ENCODE data around the gene RPS3.

The RPS3 gene

DNA sequence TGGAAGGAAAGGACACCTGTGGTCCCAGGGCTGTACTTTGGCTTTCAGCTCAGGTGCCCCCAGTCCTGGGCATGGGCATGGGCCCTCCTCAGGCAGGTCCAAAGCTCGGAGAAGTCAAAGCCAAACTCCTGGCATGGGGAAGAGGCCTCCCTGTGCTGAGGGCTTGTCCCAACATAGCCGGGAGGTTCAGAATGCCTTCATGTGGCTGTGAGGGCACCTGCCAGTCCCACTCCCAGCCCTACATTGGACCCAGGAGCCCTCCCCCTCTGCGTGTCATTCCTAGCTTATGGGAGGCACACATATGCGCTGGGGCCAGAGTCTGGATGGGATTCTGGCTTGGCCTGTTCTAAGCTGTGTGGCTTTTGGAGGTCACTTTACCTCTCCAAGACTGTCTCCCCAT is 34.7 kb downstream of the RPS3 start:
- no peak for DNase-seq (ENCODE audit: low read depth in 2 of 3, low spot score in 1 of 3)

DNA sequence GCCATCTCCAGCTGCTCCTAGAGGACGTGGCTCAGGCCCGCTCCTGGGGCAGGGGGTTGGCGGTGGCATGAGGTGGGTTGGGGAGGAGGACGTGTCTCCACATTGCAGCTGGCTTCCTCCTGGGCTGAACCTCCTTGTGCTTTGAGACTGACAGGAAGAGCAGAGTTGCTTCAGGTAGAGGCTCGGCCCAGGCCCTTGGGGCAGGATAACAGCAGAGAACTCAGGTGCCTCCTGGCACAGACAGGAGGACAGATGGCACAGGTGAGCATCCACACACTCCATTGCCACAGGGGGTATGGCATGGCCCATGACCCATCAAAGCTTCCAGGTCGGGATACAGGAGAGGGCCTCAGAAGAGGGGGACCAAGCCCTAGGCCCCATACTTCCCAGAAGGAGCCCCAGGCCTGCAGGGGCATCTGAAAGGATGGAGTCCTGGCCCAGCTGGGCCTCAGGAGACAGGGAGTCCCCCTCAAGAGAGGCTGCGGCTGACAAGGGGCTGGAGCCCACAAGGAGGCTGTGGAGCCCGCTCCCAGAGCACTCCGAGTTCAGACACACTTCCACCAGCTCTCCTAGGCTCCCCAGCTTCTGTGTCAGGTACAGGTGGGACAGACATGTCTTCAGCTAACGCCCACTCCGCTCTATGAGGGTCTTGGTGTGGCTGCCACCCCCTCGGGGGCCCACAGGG is 35.7 kb downstream of the RPS3 start:
- DNase-seq (ENCODE audit: low read depth in 2 of 3, low spot score in 1 of 3): no peak

DNA sequence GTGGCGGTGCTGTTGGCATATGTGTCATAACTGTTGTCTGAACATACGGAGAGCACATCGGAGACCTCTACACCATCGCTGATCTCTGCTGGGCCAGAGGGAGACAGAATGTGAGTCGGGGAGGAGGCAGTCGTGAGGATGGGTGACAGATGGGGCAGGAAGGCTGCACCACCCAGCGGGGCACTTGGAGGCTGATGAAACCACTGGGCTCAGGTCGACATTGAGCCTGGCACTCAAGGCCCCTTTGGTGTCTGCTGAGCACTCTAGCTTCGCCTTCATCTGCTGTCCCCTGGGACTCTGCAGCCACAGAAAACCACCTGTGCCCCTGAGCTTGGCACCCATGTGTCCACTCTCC is 36.2 kb downstream of the RPS3 start:
- DNase-seq (ENCODE audit: low read depth in 2 of 3, low spot score in 1 of 3): no peak

DNA sequence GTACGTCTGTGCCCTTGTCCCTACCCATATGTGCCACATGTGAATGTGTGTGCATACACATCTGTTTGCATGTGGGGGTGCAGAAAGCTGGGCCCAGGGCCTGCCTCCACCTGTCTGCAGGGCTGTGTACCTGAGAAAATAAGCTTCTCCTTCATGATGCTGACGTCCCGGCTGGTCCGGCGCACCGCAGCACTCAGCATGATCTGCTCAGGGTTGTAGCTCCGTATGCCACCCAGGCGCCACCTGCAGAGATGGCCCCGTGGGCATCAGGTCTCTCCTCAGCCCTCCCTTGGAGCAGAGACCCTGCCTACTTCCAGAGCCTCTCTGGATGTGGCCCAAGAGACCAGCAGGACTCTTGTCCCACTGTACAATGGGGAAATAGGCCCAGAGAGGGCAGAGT is 37.5 kb downstream of the RPS3 start:
- DNase-seq (ENCODE audit: low read depth in 2 of 3, low spot score in 1 of 3): no peak

DNA sequence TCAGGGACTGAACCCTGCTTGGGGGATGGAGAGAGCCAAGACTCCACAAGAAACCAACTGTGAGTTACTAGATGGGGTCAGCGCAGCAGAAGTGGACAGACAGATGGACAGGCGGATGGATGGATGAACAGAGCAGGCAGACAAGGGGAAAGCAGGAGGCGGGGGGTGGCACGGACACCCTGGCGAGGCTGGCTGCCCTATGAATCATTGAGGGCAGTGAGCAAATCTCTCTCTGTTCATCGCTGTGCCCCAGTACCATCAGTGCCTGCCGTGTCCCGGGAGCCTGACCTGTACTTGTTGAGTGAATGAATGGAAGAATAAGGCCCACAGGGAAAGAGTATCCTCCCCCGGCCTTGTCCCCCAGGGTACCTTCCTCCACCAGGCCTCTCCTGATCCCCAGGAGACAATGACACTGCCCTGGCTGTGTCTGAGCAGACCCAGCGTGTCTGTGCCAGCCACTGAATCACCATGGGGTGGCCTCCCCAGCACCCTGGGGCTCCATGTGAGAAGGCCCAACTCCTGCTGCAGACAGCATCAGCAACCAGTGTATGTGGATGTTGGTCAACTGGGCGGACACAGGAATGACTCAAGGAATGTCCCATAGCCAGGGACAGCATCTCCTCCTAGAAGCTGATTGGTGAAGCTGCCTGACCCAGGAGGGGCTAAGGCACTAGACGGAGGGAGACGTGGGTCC is 38.8 kb downstream of the RPS3 start:
- DNase-seq (ENCODE audit: low read depth in 2 of 3, low spot score in 1 of 3): no peak

DNA sequence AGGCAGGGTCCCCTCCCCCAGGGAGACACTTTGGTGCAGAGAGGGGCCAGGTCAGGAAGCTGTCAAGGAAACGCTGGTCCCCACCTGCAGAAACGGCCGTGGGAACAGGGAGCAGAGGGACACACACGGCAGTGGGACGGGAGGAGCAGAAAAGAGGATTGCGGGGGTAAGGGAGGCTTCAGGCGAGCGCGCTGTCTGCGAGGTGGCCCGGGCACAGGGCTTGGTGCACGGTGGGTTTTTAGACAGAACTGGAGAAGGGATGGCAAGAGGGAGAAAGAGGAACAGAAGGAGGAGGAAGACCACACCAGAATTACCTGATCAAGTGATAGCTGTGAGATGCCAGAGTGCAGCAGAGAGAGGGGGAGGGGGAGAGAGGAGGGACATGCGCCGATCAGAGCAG is 39.7 kb downstream of the RPS3 start:
- no peak for DNase-seq (ENCODE audit: low read depth in 2 of 3, low spot score in 1 of 3)

DNA sequence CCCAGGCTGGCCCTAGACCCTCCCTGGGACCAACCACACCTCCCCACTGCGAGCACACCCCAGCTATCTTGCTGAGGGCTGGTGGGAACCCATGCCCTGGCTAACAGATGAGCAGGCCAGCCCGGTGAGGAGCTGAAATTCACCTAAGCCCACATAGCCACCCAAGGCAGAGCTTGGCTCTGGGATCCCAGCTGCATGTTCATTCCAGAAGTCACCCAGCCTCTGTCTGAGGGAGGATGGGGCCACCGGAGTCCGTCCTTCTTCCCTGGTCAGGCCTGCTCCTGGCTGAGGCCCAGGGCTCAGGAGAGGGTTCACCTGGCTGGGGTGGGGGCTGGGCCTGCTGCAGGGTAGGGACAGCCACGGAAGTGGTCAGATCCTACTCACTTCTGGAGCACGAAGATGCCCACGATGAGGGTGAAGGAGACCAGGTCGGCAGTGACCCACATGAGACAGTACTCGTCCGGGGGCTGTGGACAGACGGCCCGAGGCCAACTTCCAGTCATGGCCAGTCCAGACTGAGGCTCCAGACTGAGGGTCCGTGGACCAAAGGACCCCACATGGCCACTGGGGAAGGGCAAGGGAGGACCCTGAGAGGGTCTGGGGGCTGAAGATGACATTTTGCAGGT is 40.3 kb downstream of the RPS3 start:
- DNase-seq (ENCODE audit: low read depth in 2 of 3, low spot score in 1 of 3): no peak

DNA sequence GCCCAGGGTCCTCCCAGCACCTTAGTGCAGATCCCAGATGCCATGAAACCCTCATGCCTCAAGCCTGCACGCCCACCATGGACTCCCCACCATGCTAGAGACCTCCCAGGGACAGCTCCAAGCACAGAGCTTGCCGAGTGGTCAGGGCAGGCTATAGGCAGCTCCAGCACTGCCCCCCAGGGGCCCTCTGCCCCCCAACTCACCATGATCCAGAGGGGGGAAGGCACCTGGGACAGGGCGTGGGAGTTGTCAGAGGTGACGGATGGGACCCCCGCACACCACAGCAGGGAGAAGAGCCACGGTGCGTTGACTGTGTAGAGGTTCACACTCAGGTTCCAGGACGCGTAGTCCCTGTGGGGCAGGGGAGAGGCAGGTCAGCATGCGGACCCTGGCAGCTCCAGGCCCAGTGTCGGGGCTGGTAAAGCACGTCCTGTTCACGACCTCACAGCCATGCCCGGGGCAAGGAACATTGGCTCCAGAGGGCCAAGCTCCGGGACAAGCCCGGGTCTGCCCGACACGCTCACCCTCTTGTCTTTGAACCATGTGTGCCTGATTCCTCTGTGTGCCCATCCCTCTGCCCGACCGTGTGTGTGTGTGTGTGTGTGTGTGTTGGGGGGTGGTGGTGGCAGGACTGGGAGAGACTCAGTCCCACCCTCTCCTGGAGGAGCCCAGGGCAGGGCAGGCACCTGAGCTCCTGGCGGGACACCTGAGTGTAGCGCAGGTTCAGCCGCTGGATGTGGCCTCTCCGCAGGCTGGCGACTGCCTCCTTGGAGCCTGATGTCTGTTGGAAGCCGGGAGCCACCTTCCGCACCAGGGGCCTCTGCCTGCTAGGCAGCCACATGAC is 41.9 kb downstream of the RPS3 start:
- DNase-seq (ENCODE audit: low read depth in 2 of 3, low spot score in 1 of 3): no peak

DNA sequence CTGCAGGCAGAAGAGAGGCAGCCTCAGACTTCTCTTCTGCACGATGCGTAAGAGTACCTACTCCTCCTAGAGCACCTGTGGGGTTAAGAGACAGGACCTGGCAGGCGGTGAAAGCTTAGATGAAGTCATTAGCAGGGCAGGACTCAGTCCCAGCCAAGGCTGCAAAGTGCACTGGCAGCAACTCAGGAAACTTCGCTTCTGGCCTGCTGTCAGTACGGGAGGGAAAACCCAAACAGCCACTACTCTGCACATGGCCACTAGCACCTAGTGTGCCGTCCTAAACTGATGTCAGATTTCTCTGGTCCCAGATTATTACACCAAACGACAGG is 42.5 kb downstream of the RPS3 start:
- DNase-seq (ENCODE audit: low read depth in 2 of 3, low spot score in 1 of 3): no peak

DNA sequence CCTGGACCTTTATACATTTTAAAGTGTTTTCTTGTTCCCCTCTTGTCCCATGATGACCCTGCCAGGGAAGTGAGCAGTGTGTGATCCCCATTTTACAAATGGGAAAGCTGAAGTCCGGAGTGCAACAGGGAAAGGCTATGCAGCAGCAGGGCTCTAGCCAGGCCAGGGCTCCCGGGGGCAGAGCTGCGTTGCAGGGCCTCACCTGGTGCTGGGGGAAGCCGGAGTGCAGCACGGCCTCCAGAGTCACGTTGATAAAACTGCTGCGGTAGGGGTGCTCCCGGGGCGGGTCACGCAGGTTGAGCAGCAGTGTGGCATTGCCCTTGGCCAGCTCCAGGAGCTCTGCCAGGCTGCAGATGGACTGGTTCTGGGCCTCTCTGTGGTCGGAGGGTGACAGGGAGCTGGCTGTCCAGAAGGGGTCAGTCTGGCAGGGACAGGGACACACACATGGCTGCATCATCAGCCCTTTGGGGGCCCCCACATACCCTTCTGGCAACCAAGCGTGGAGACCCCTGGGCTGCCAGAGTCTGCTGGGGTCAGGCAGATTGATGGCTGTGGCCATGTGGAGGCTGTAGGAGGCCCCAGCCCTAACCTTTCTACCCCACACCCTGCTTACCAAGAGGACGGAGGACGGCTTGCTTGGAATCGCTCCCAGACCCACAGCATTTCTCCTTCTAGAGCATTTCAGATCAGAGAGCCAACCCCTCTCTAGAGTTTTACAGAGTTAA is 43.0 kb downstream of the RPS3 start:
- no peak for DNase-seq (ENCODE audit: low read depth in 2 of 3, low spot score in 1 of 3)

DNA sequence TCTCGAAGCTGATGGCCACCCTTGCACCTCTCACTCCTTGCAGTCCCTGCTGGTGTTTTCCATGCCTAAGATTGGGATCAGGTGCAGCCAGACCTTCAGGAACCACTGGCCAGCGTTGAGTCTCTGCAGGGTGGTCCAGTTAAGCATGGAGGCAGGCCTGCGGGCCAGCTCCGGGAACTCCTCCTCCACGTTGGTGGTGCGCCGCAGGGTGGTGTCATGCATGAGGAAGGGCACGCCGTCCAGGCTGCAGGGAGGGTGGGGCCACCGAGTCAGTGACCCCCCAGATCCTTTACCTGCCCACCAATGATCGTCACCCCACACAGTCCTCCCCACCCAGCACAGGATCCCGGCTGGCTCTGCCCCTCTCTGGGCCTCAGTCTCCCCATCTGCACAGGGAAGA is 43.7 kb downstream of the RPS3 start:
- DNase-seq (ENCODE audit: low read depth in 2 of 3, low spot score in 1 of 3): no peak

DNA sequence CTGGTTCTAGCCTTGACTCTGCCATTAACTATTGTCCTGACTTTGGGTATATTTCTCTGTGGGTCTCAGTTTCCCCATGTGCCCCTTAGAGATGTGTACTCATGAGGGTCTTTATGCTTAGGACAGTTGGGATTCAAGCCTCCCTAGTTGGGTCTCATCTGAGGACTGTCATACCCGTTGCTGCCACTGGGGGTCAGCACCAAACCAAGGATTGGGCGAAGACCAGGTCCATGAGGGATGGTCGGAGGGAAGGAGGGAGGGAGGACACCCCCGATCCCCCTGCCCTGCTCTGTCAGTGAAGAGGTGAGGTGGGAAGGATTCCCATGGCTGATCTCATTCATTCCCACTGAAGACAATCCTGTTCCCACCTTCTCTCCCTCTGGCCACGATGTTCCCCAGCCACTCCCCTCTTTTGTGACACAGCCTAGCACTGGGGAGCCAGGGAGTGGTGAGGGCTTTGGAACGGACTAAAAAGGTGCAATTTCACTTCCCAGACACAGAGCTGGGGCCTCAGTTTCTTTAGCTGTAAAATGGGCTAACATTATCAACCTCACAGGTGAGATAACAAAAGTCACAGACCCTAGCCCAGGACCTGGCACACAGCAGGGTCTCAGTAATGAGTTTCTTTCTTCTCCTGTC is 46.1 kb downstream of the RPS3 start:
- DNase-seq (ENCODE audit: low read depth in 2 of 3, low spot score in 1 of 3): peak; percentile 50 to 83 (median 64)

DNA sequence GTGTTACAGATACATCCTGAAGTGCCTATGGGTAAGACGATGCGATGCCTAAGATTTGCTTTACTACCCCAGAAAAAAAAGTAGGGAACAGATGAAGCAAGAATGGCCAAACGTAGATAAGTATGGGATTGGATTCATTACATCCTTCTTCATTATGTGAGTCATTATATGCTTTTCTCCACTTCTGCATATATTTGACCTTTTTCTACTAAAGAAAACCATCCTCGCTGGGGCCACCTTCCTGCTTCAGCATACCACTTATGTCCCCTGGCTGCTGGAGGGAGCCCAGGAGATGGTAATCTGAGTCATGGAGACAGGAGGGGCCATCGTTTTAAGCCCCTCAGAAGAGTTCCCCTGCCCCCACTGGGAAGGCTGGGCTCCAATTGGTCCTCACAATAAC is 48.1 kb downstream of the RPS3 start:
- DNase-seq (ENCODE audit: low read depth in 2 of 3, low spot score in 1 of 3): no peak

DNA sequence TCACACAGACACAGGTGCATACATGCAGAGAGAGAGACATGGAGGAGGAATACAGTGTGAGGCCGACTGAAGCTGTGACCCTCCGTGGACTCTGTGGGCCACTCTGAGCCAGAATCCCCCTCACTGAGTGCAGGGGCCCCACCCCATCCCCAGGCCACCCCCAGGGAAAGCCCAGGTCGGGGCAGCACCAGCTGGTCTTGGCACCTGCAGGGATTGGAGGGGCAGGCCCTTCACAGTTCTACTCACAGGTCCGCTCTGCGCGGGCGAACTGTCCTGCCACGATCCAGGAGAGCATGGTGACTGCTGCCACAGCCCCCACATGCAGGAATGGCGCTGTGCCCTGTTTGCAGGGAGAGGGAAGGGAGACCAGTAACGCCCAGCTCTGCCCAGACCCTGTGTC is 50.0 kb downstream of the RPS3 start:
- no peak for DNase-seq (ENCODE audit: low read depth in 2 of 3, low spot score in 1 of 3)

DNA sequence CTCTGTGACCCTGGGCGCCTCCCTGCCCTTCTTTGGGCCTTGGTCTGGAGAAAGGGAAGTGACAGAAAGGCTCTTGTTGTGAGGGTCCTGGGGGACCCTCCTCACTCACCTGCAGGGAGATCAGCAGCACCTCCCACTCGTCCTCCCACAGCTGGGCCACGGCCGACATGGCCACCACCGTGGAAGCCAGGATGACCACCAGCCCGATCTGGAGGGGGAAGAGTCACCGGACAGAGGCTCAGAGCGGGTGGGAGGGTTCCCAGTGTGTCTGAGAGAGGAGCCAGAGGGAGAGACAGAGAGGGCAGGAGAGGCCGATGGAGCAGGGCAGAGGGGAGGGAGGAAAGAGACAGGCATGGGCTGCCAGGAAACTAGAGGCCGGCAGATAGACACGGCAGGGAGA is 50.5 kb downstream of the RPS3 start:
- DNase-seq (ENCODE audit: low read depth in 2 of 3, low spot score in 1 of 3): no peak

DNA sequence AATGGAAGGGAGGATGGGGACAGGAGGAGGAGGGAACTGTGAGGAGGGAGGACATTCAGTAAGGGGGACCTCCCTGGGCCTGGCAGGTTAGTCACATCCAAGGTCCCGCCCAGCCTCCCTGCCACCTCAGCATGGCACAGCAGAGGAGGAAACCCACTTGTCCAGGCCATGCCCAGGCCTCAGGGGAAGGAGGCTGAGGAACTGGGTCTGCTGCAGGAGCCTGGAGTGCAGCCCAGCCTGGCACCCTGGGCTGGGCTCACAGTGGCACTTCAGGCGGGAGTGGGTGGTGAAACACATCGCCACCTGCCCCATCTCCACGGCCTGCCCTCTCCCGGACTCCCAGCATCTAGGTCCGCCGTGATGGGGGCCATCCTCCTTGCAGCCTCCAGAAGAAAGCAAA is 50.9 kb downstream of the RPS3 start:
- no peak for DNase-seq (ENCODE audit: low read depth in 2 of 3, low spot score in 1 of 3)

DNA sequence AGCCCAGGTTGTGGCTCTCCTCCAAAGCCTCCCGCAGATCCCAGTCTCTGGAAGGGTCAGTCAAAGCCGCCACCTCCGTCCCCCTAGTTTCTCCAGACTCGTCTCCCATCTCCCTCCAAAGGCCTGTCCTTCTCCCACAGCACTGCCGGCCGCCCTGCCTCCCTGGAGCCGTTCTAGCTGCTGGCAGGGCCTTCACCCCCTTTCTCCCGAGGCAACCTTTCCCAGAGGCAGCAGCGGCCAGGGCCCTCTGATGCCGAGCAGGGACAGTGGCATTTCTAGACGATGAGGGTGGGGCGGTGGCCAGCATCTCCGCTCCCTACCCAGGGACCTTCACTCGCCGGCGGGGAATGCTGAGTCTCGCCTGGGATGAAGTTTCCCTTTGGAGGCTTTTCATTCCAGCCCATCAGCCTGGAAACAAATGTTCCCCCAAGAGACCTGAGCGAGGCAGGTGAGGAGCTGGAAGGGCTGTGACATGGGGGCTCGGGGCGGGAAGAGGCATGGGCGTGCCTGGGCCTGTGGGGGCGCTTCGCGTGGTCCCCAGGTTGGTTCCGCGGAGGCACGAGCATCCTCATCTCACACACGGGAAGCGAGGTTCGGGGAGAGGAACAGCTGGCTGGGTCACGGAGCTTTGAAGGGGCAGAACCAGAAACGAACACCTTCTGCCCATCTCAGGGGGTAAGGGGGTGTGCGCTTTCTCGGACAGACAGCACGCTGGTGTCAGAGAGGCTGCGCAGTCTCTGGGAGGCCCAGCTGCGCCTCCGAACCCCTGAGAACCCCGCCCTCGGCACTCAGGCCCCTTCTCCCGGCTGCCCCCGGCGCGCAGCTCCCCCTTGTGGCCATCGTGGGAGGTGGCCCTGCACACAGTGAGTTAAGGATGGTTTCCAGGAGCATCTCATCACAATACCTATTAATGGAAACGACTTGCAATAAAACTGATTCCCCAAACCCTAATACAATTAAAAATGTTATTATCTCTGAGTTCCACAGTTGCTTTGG is 51.8 kb downstream of the RPS3 start:
- DNase-seq (ENCODE audit: low read depth in 2 of 3, low spot score in 1 of 3): peak; percentile 13 to 32 (median 32)

DNA sequence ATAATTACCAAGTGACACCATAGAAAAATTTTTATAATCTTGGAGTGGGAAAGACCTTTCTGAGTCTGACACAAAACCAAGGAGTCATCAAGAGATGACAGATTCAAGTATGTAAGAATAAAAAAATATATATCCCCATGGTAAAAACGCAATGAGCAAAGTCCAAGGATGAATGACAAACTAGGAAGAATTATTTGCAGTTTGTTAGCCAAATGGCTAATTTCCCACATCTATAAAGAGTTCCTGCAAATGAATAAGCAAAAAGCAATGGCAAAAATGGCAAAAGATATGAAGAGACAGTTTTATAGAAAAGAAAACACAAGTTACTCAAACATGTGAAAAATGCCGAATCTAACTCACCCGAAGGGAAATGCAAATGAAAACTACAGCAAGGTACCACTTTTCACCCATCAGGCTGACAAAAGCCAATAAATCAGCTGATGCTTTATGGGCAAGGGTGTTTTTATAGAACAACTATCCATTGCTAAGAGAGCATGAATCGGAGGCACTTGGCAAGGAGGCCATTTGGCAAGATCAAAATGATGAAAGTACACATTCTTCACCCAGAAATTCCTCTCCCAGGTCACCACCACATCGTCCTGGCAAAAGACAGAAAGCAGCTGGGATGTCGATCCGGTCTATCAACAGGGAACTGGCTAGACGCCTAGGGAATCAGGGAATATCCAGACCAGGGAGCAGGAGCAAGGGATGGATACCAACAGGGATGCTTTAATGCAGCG is 54.8 kb downstream of the RPS3 start:
- no peak for DNase-seq (ENCODE audit: low read depth in 2 of 3, low spot score in 1 of 3)

DNA sequence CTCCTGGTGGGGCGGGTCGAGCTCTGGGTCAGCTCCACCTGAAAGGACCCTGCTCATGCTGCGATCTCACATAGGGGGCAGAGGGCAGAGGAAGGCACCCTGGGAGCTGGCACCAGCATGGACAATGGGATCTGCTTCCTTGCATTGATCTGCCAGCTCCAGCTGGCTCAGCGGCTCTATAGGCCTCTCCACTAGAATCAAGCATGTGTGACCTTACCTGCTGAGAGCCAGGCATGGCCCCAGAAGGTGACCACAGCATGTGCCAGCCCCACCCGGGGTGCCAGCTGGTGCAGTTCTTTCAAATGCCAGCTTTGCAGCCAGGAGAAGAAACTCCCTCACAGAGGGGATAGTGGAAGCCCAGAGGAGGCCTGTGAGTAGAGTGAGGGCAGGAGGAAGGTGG is 55.7 kb downstream of the RPS3 start:
- DNase-seq (ENCODE audit: low read depth in 2 of 3, low spot score in 1 of 3): no peak

All from stimulated activated CD4-positive, alpha-beta T cell treated with anti-CD3 and anti-CD28 coated beads, Interleukin-12 subunit alpha, Interleukin-12 subunit beta, amount 100 ng/mL, for 48 hours (primary cell).